K562 (cell line): Measurements from ENCODE around the gene MYLK4. TPM values are rescaled to one million over a fixed set of nuclear protein-coding genes. Genes with fewer than 3 reads are reported as not detected.

Source experiments
- CHD2 ChIP-seq: IDR thresholded peaks from 2 replicates; pipeline ENCODE4 v1.6.1; 2011; ENCODE audit warnings: low read depth, low read length
- CREBBP ChIP-seq: IDR thresholded peaks from one replicate; pipeline ENCODE4 v1.6.1; 2012; ENCODE audit warnings: low read depth, mild to moderate bottlenecking, control low read depth, inconsistent platforms, low read length
- DDX20 ChIP-seq: fragments of 450-650 bp; IDR thresholded peaks from 2 replicates; pipeline ENCODE4 v1.6.1; 2016; ENCODE audit warnings: missing genetic modification characterization, low read depth, mild to moderate bottlenecking, missing compliant biosample characterization, moderate library complexity
- HNRNPH1 ChIP-seq: fragments of 200-400 bp; formaldehyde crosslinking; optimal IDR thresholded peaks from 2 replicates; pipeline ENCODE3; 2017; ENCODE audit warnings: low read depth, mild to moderate bottlenecking, low read length, moderate library complexity
- JUNB ChIP-seq: fragments of 450-650 bp; formaldehyde crosslinking; conservative IDR thresholded peaks from 2 replicates; pipeline ENCODE4 v1.4.0; 2020; ENCODE audit warnings: mild to moderate bottlenecking
- MTA2 ChIP-seq: fragments of 450-650 bp; IDR thresholded peaks from 2 replicates; pipeline ENCODE4 v1.6.1; 2016; ENCODE audit warnings: low read depth
- MTF1 ChIP-seq: fragments of 250-450 bp; sonication (Bioruptor Pico); IDR thresholded peaks from 2 replicates; pipeline ENCODE4 v1.9.0; 2021; ENCODE audit warnings: moderate library complexity, mild to moderate bottlenecking, inconsistent platforms, borderline replicate concordance
- SMAD1 ChIP-seq: fragments of 150-350 bp; IDR thresholded peaks from 2 replicates; pipeline ENCODE4 v1.6.1; 2014; ENCODE audit warnings: low read length, low read depth; ENCODE audit not compliant: partially characterized antibody
- SMAD3 ChIP-seq: fragments of 450-650 bp; formaldehyde crosslinking; conservative IDR thresholded peaks from 2 replicates; pipeline ENCODE4 v1.4.0; 2020; ENCODE audit warnings: mild to moderate bottlenecking
- TAF7 ChIP-seq: fragments of 450-650 bp; IDR thresholded peaks from 2 replicates; pipeline ENCODE4 v1.6.1; 2016; ENCODE audit warnings: missing genetic modification characterization, missing compliant biosample characterization
- ZNF79 ChIP-seq: fragments of 250-450 bp; sonication (Bioruptor Pico); IDR thresholded peaks from 2 replicates; pipeline ENCODE4 v1.4.0; 2020; ENCODE audit warnings: low read depth, mild to moderate bottlenecking, moderate library complexity
- polyA plus RNA-seq, 8 experiments: library from polyadenylated mRNA; depleted of rRNA in 4 of 8; stranded (reverse) in 5 of 8; unstranded in 3 of 8; fragments of >200 nt; fragmentation: Nextera tagmentation in 2 of 8; fragmentation: Illumina TruSeq in 1 of 8; extraction: Ambion mirVana in 2 of 8; extraction: Trizol in 1 of 8; gene quantifications; 2 replicates each; pipeline versions ENCODE4 v1.2.1 to v1.2.3, GENCODE V29; 2011 to 2014; ENCODE audit warnings: inconsistent platforms in 1 of 8, missing spikeins in 1 of 8
- total RNA-seq, 7 experiments: library from RNA; depleted of rRNA in 6 of 7; stranded (reverse); fragments of >200 nt in 6 of 7; fragmentation: Illumina TruSeq in 2 of 7; extraction: Trizol in 2 of 7; gene quantifications; 2 replicates each; pipeline versions ENCODE4 v1.2.1 to v1.2.3, GENCODE V29; 2011 to 2021; ENCODE audit warnings: low replicate concordance in 1 of 7
- TF ChIP-seq, protein P1 (sequence below): fragments of 200-400 bp; formaldehyde crosslinking; IDR thresholded peaks from 2 replicates; pipeline ENCODE4 v1.6.1; 2017; ENCODE audit warnings: mild to moderate bottlenecking, low read depth, low read length, moderate library complexity
- TF ChIP-seq, protein P2 (sequence below): fragments of 250-450 bp; sonication (Bioruptor Pico); IDR thresholded peaks from 2 replicates; pipeline ENCODE4 v1.6.1; 2021; ENCODE audit warnings: mild to moderate bottlenecking
- TF ChIP-seq, protein P3 (sequence below): sonication (generic); formaldehyde crosslinking; IDR thresholded peaks from 2 replicates; pipeline ENCODE4 v1.8.0; 2022; ENCODE audit warnings: missing genetic modification reagents, mild to moderate bottlenecking, borderline replicate concordance
- TF ChIP-seq, protein P4 (sequence below): sonication (generic); formaldehyde crosslinking; IDR thresholded peaks from 2 replicates; pipeline ENCODE4 v1.8.1; 2023; ENCODE audit warnings: mild to moderate bottlenecking, missing genetic modification reagents
- TF ChIP-seq, protein P5 (sequence below): fragments of 200-800 bp; sonication (Bioruptor generic); IDR thresholded peaks from 2 replicates; pipeline ENCODE4 v1.6.1; 2017; ENCODE audit warnings: missing genetic modification characterization, missing compliant biosample characterization
- TF ChIP-seq, protein P6 (sequence below), 2 experiments: fragments of 150-350 bp in 1 of 2; IDR thresholded peaks; 2 replicates each; pipeline ENCODE4 v1.6.1; 2012 to 2016; ENCODE audit warnings: low read depth in 2 of 2, low read length in 2 of 2, mild to moderate bottlenecking in 1 of 2, moderate library complexity in 1 of 2

The MYLK4 gene
- total and polyA plus RNA-seq, 9 of the 15 experiments (the other 6 are each of a cell fraction or from before 2014, with no cell fraction given): 0.01 to 0.15 (median 0.06) TPM

DNA sequence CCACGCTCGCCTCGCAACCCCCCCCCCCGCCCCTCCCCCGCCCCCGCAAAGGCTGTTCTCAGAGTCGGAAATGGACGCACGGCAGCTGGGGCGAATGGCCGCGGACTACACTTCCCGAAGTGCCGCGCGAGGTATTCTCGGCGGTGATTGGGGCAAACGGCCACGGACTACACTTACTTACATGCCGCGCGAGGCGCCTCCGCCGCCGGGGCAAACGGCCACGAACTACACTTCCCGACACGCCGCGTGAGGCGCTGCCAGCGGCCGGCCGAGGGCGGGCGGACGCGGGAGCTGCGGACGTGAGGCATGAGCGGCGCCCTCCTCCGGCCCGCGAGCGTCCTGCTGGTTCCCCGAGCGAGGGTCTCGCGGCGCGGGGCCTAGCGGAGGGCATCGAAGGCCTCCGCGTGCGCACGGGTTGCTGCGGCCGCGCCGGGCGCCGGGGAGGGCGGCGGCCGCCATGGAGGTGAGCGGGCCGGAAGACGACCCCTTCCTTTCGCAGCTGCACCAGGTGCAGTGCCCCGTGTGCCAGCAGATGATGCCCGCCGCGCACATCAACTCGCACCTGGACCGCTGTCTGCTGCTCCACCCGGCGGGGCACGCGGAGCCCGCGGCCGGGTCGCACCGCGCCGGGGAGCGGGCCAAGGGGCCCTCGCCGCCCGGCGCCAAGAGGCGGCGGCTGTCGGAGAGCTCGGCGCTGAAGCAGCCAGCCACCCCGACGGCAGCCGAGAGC is 14.6 kb upstream of the MYLK4 start, which contains the start of gene WRNIP1 (continued):
- TF ChIP-seq DDX20 (tag): no peak
- TF ChIP-seq, protein P1, sequence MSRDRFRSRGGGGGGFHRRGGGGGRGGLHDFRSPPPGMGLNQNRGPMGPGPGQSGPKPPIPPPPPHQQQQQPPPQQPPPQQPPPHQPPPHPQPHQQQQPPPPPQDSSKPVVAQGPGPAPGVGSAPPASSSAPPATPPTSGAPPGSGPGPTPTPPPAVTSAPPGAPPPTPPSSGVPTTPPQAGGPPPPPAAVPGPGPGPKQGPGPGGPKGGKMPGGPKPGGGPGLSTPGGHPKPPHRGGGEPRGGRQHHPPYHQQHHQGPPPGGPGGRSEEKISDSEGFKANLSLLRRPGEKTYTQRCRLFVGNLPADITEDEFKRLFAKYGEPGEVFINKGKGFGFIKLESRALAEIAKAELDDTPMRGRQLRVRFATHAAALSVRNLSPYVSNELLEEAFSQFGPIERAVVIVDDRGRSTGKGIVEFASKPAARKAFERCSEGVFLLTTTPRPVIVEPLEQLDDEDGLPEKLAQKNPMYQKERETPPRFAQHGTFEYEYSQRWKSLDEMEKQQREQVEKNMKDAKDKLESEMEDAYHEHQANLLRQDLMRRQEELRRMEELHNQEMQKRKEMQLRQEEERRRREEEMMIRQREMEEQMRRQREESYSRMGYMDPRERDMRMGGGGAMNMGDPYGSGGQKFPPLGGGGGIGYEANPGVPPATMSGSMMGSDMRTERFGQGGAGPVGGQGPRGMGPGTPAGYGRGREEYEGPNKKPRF: no peak
- no peak for TF ChIP-seq SMAD3 (CRISPR knock-in tag)
- TF ChIP-seq MTF1 (CRISPR knock-in tag): no peak
- no peak for TF ChIP-seq SMAD1
- TF ChIP-seq CHD2: peak; percentile 90
- TF ChIP-seq, protein P2, sequence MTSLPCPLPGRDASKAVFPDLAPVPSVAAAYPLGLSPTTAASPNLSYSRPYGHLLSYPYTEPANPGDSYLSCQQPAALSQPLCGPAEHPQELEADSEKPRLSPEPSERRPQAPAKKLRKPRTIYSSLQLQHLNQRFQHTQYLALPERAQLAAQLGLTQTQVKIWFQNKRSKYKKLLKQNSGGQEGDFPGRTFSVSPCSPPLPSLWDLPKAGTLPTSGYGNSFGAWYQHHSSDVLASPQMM (CRISPR knock-in tag): no peak
- no peak for TF ChIP-seq ZNF79 (CRISPR knock-in tag)
- TF ChIP-seq CREBBP: no peak
- no peak for TF ChIP-seq HNRNPH1
- TF ChIP-seq, protein P3, sequence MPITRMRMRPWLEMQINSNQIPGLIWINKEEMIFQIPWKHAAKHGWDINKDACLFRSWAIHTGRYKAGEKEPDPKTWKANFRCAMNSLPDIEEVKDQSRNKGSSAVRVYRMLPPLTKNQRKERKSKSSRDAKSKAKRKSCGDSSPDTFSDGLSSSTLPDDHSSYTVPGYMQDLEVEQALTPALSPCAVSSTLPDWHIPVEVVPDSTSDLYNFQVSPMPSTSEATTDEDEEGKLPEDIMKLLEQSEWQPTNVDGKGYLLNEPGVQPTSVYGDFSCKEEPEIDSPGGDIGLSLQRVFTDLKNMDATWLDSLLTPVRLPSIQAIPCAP (CRISPR knock-in tag): no peak
- TF ChIP-seq, protein P4, sequence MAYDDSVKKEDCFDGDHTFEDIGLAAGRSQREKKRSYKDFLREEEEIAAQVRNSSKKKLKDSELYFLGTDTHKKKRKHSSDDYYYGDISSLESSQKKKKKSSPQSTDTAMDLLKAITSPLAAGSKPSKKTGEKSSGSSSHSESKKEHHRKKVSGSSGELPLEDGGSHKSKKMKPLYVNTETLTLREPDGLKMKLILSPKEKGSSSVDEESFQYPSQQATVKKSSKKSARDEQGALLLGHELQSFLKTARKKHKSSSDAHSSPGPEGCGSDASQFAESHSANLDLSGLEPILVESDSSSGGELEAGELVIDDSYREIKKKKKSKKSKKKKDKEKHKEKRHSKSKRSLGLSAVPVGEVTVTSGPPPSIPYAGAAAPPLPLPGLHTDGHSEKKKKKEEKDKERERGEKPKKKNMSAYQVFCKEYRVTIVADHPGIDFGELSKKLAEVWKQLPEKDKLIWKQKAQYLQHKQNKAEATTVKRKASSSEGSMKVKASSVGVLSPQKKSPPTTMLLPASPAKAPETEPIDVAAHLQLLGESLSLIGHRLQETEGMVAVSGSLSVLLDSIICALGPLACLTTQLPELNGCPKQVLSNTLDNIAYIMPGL (CRISPR knock-in tag): peak; percentile 67
- TF ChIP-seq, protein P5, sequence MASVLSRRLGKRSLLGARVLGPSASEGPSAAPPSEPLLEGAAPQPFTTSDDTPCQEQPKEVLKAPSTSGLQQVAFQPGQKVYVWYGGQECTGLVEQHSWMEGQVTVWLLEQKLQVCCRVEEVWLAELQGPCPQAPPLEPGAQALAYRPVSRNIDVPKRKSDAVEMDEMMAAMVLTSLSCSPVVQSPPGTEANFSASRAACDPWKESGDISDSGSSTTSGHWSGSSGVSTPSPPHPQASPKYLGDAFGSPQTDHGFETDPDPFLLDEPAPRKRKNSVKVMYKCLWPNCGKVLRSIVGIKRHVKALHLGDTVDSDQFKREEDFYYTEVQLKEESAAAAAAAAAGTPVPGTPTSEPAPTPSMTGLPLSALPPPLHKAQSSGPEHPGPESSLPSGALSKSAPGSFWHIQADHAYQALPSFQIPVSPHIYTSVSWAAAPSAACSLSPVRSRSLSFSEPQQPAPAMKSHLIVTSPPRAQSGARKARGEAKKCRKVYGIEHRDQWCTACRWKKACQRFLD (CRISPR knock-in tag): no peak
- TF ChIP-seq JUNB (CRISPR knock-in tag): no peak
- TF ChIP-seq, protein P6, sequence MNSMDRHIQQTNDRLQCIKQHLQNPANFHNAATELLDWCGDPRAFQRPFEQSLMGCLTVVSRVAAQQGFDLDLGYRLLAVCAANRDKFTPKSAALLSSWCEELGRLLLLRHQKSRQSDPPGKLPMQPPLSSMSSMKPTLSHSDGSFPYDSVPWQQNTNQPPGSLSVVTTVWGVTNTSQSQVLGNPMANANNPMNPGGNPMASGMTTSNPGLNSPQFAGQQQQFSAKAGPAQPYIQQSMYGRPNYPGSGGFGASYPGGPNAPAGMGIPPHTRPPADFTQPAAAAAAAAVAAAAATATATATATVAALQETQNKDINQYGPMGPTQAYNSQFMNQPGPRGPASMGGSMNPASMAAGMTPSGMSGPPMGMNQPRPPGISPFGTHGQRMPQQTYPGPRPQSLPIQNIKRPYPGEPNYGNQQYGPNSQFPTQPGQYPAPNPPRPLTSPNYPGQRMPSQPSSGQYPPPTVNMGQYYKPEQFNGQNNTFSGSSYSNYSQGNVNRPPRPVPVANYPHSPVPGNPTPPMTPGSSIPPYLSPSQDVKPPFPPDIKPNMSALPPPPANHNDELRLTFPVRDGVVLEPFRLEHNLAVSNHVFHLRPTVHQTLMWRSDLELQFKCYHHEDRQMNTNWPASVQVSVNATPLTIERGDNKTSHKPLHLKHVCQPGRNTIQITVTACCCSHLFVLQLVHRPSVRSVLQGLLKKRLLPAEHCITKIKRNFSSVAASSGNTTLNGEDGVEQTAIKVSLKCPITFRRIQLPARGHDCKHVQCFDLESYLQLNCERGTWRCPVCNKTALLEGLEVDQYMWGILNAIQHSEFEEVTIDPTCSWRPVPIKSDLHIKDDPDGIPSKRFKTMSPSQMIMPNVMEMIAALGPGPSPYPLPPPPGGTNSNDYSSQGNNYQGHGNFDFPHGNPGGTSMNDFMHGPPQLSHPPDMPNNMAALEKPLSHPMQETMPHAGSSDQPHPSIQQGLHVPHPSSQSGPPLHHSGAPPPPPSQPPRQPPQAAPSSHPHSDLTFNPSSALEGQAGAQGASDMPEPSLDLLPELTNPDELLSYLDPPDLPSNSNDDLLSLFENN (IDR thresholded peaks at IDR 0.05; ENCODE audit: low read depth in 2 of 2, low read length in 2 of 2): no peak
- no peak for TF ChIP-seq MTA2
- no peak for TF ChIP-seq TAF7 (tag)
